HG03097 (cell line): ENCODE results near the gene EFEMP1.
"Not testable (repeated sequence)": the region's sequence is repeated elsewhere in the genome, so short reads cannot be mapped to it uniquely, and the experiment has no call there.

Experiments
- ATAC-seq: cut with Tn5 transposase; IDR thresholded peaks from one replicate; pipeline ENCODE4 v1.9.1; 2021; ENCODE audit not compliant: unreplicated experiment, low FRiP score

EFEMP1 gene

DNA sequence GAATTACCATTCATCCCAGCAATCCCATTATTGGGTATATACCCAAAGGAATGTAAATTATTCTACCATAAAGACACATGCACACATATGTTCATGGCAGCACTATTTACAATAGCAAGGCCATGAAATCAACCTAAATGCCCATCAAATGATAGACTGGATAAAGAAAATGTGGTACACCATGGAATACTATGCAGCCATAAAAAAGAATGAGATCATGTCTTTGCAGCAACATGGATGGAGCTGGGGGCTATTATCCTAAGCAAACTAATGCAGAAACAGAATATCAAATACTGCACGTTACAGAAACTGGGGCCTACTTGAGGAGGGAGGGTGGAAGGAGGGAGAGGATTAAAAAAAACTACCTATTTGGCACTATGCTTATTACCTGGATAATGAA is 85.5 kb downstream of the EFEMP1 start:
- not testable (repeated sequence) for ATAC-seq

DNA sequence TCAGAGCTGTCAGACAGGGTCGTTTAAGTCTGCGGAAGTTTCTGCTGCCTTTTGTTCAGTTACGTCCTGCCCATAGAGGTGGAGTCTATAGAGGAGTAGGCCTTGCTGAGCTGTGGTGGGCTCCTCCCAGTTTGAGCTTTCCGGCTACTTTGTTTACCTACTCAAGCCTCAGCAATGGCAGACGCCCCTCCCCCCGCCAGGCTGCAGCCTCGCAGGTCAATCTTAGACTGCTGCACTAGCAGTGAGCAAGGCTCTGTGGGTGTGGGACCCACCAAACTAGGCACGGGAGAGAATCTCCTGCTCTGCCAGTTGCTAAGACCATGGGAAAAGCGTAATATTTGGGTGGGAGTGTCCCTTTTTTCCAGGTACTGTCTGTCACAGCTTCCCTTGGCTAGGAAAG is 86.5 kb downstream of the EFEMP1 start:
- no peak for ATAC-seq

DNA sequence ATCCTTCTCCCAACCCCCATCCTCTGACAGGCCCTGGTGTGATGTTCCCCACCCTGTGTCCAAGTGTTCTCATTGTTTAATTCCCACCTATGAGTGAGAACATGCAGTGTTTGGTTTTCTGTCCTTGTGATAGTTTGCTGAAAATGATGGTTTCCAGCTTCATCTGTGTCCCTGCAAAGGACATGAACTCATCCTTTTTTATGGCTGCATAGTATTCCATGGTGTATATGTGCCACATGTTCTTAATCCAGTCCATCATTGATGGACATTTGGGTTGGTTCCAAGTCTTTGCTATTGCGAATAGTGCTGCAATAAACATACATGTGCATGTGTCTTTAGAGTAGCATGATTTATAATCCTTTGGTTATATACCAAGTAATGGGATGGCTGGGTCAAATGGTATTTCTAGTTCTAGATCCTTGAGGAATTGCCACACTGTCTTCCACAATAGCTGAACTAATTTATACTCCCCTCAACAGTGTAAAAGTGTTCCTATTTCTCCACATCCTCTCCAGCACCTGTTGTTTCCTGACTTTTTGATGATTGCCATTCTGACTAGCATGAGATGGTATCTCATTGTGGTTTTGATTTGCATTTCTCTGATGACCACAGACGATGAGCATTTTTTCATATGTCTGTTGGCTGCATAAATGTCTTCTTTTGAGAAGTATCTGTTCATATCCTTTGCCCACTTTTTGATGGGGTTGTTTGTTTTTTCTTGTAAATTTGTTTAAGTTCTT is 91.7 kb downstream of the EFEMP1 start:
- not testable (repeated sequence) for ATAC-seq

DNA sequence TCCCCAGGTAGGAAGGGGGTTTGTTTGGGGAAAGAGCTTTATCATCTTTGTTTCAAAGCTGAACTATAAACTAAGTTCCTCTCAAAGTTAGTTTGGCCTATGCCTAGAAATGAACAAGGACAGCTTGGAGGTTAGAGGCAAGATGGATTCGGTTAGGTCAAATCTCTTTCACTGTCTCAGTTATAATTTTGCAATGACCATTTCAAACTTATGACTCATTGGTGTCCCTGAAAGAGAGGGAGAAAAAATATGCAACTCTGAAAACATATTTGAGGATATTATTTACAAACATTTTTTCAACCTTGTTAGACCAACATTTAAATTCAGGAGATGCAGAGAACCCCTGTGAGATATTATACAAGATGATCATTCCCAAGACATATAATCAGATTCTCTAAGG is 95.7 kb downstream of the EFEMP1 start:
- no peak for ATAC-seq

DNA sequence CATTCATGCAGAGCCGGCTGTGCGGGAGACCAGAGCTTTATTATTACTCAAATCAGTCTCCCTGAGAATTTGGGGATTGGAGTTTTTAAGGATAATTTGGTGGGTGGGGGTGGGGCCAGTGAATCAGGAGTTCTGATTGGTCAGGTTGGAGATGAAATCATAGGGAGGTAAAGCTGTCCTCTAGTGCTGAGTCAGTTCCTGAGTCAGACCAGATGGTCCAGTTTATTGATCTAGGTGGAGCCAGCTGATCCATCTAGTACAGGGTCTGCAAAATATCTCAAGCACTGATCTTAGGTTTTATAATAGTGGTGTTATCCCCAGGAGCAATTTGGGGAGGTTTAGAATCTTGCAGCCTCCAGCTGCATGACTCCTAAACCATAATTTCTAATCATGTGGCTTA is 96.2 kb downstream of the EFEMP1 start:
- not testable (repeated sequence) for ATAC-seq

DNA sequence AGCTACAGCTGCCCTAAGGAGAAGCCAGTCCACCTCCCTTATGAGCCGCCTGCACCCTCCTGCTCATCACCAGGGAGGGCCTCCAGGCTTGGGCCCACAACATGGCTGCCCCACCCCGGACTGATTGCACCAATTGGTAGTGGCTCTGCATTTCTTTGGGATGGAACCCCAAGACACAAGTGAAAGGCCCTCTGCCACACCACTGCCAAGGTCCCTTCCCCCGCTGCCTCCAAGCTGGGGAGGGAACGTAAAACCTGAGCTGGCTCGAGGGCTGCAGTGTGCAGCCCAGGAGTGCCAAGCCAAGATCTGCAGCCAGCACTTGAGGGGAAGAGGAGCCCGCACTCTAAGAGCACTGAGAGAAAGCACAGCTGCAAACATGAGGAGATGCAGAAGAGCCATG is 97.3 kb downstream of the EFEMP1 start:
- ATAC-seq, result no peak

DNA sequence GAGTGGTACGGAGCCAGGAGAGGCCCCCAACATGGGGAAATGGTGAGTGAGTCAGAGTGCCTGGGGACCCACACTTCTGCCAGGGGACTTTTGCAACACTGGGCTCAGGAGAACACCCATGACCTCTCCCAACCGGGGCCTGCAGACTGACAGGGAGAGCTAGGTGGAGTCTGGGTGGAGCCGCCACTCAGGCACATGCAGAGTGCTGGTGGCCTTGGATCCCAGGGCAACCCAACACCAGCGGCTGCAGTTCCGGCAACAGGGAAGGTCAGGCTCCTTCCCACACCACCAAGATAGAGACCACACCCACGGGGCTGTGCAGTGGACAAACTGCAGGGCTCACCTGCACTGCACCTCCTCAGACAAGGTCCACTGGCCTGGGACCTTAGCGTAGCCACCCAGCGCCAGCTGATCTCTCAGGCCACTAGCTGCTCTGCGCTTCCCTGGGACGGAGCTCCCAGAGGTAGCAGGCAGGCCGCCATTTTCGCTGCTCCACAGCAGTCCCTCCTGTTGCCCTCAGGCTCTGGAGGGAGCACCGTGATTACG is 99.0 kb downstream of the EFEMP1 start:
- no peak for ATAC-seq
